HepG2 (cell line): Measurements from ENCODE around the gene TMEM139. TPM values are rescaled to one million over a fixed set of nuclear protein-coding genes. Genes with fewer than 3 reads are reported as not detected.
A peak's percentile ranks its signal among the peaks of the same experiment; 100 is the strongest.

ENCODE experiments used
- BCL6 ChIP-seq: IDR thresholded peaks from 2 replicates; pipeline ENCODE4 v1.6.1; 2016; ENCODE audit warnings: missing genetic modification reagents, missing compliant biosample characterization
- ERF ChIP-seq: IDR thresholded peaks from 2 replicates; pipeline ENCODE4 v1.6.1; 2018; ENCODE audit warnings: missing biosample characterization, missing genetic modification reagents
- MXI1 ChIP-seq: IDR thresholded peaks from 3 replicates; pipeline ENCODE4 v1.6.1; 2012; ENCODE audit warnings: low read depth, low read length, inconsistent platforms, borderline replicate concordance
- PHB2 ChIP-seq: fragments of 450-650 bp; IDR thresholded peaks from 2 replicates; pipeline ENCODE4 v1.6.1; 2018; ENCODE audit not compliant: partially characterized antibody
- SALL1 ChIP-seq: sonication (generic); formaldehyde crosslinking; IDR thresholded peaks from 2 replicates; pipeline ENCODE4 v1.8.0; 2022; ENCODE audit warnings: mild to moderate bottlenecking, missing genetic modification reagents
- ZBTB38 ChIP-seq: sonication (generic); formaldehyde crosslinking; IDR thresholded peaks from 2 replicates; pipeline ENCODE4 v1.5.1; 2020; ENCODE audit warnings: mild to moderate bottlenecking, missing genetic modification reagents
- ZNF253 ChIP-seq: sonication (generic); formaldehyde crosslinking; IDR thresholded peaks from 2 replicates; pipeline ENCODE4 v1.8.0; 2022; ENCODE audit warnings: mild to moderate bottlenecking, missing genetic modification reagents, borderline replicate concordance
- ZSCAN21 ChIP-seq: sonication (generic); formaldehyde crosslinking; IDR thresholded peaks from 2 replicates; pipeline ENCODE4 v1.8.0; 2022; ENCODE audit warnings: mild to moderate bottlenecking, missing genetic modification reagents, moderate library complexity, borderline replicate concordance
- polyA plus RNA-seq, 8 experiments: library from polyadenylated mRNA; depleted of rRNA in 3 of 8; stranded (reverse) in 7 of 8; unstranded in 1 of 8; fragments of >200 nt; fragmentation: Illumina TruSeq in 4 of 8; extraction: Trizol in 4 of 8; gene quantifications; 2 replicates each; pipeline versions ENCODE4 v1.2.1 to v1.2.3, GENCODE V29; 2011 to 2016; ENCODE audit warnings: low read depth in 4 of 8, missing spikeins in 1 of 8, mixed read lengths in 1 of 8; ENCODE audit not compliant: insufficient read depth in 1 of 8
- total RNA-seq, 5 experiments: library from RNA; depleted of rRNA; stranded (reverse); fragments of >200 nt; fragmentation: Illumina TruSeq; extraction: Trizol; gene quantifications; 2 replicates each; pipeline ENCODE4 v1.2.3, GENCODE V29; 2016; ENCODE audit warnings: low read depth in 1 of 5
- TF ChIP-seq, protein P1 (sequence below), 2 experiments: fragments of 450-650 bp in 1 of 2; sonication (generic) in 1 of 2; formaldehyde crosslinking in 1 of 2; IDR thresholded peaks; 2 replicates each; pipeline versions ENCODE4 v1.6.1 to v1.8.0; 2016 to 2022; ENCODE audit warnings: antibody characterized with exemption in 1 of 2, mild to moderate bottlenecking in 1 of 2, missing genetic modification reagents in 1 of 2
- TF ChIP-seq, protein P2 (sequence below): sonication (generic); formaldehyde crosslinking; IDR thresholded peaks from 2 replicates; pipeline ENCODE4 v1.9.0; 2022; ENCODE audit warnings: low read depth, missing genetic modification reagents
- TF ChIP-seq, protein P3 (sequence below): sonication (generic); formaldehyde crosslinking; IDR thresholded peaks from 2 replicates; pipeline ENCODE4 v1.4.0; 2020; ENCODE audit warnings: missing genetic modification reagents
- TF ChIP-seq, protein P4 (sequence below): sonication (generic); formaldehyde crosslinking; IDR thresholded peaks from 2 replicates; pipeline ENCODE4 v1.4.0; 2020; ENCODE audit warnings: mild to moderate bottlenecking, missing genetic modification reagents, borderline replicate concordance
- TF ChIP-seq, protein P5 (sequence below): IDR thresholded peaks from 2 replicates; pipeline ENCODE4 v1.6.1; 2016; ENCODE audit warnings: missing compliant biosample characterization, missing genetic modification reagents, borderline replicate concordance

TMEM139 gene
- total and polyA plus RNA-seq, 2 of the 13 experiments (the other 11 are each of a cell fraction or from before 2014, with no cell fraction given) = 7.9 to 14.0 TPM

DNA sequence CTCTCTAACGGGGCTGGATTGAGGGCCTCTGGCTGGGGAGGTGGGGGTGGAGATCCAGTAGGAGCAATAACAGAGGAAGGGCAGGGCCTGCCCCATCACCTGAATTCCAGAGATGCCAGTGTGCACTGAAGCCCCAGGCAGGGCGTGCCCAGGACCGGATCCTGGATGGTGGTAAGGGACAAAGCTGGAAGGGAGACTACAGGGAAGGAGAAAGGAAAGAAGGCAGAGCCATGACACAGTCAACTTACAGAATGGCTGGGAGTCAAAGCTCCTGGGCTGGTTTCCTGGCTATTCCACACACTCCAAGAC is 666 bp downstream of the TMEM139 start (continued):
- TF ChIP-seq, protein P1, sequence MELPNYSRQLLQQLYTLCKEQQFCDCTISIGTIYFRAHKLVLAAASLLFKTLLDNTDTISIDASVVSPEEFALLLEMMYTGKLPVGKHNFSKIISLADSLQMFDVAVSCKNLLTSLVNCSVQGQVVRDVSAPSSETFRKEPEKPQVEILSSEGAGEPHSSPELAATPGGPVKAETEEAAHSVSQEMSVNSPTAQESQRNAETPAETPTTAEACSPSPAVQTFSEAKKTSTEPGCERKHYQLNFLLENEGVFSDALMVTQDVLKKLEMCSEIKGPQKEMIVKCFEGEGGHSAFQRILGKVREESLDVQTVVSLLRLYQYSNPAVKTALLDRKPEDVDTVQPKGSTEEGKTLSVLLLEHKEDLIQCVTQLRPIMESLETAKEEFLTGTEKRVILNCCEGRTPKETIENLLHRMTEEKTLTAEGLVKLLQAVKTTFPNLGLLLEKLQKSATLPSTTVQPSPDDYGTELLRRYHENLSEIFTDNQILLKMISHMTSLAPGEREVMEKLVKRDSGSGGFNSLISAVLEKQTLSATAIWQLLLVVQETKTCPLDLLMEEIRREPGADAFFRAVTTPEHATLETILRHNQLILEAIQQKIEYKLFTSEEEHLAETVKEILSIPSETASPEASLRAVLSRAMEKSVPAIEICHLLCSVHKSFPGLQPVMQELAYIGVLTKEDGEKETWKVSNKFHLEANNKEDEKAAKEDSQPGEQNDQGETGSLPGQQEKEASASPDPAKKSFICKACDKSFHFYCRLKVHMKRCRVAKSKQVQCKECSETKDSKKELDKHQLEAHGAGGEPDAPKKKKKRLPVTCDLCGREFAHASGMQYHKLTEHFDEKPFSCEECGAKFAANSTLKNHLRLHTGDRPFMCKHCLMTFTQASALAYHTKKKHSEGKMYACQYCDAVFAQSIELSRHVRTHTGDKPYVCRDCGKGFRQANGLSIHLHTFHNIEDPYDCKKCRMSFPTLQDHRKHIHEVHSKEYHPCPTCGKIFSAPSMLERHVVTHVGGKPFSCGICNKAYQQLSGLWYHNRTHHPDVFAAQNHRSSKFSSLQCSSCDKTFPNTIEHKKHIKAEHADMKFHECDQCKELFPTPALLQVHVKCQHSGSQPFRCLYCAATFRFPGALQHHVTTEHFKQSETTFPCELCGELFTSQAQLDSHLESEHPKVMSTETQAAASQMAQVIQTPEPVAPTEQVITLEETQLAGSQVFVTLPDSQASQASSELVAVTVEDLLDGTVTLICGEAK (IDR thresholded peaks at IDR 0.05) = no peak
- TF ChIP-seq, protein P1 (CRISPR knock-in tag; IDR thresholded peaks at IDR 0.05) = no peak
- TF ChIP-seq, protein P2, sequence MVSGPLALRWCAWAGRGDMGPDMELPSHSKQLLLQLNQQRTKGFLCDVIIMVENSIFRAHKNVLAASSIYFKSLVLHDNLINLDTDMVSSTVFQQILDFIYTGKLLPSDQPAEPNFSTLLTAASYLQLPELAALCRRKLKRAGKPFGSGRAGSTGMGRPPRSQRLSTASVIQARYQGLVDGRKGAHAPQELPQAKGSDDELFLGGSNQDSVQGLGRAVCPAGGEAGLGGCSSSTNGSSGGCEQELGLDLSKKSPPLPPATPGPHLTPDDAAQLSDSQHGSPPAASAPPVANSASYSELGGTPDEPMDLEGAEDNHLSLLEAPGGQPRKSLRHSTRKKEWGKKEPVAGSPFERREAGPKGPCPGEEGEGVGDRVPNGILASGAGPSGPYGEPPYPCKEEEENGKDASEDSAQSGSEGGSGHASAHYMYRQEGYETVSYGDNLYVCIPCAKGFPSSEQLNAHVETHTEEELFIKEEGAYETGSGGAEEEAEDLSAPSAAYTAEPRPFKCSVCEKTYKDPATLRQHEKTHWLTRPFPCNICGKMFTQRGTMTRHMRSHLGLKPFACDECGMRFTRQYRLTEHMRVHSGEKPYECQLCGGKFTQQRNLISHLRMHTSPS (CRISPR knock-in tag) = peak; percentile 73; the same call in 1 of the 2 replicates
- TF ChIP-seq, protein P3, sequence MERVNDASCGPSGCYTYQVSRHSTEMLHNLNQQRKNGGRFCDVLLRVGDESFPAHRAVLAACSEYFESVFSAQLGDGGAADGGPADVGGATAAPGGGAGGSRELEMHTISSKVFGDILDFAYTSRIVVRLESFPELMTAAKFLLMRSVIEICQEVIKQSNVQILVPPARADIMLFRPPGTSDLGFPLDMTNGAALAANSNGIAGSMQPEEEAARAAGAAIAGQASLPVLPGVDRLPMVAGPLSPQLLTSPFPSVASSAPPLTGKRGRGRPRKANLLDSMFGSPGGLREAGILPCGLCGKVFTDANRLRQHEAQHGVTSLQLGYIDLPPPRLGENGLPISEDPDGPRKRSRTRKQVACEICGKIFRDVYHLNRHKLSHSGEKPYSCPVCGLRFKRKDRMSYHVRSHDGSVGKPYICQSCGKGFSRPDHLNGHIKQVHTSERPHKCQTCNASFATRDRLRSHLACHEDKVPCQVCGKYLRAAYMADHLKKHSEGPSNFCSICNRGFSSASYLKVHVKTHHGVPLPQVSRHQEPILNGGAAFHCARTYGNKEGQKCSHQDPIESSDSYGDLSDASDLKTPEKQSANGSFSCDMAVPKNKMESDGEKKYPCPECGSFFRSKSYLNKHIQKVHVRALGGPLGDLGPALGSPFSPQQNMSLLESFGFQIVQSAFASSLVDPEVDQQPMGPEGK (CRISPR knock-in tag) = 0 out of 2 replicates have a peak, but pooled peaks have one; percentile 28
- TF ChIP-seq MXI1 (0 out of 3 replicates have a peak, but pooled peaks have one; percentile 34), BCL6 (CRISPR knock-in tag) (no peak), ZBTB38 (CRISPR knock-in tag) (0 out of 2 replicates have a peak, but pooled peaks have one; percentile 4), ZSCAN21 (CRISPR knock-in tag) (no peak), ERF (no peak), SALL1 (CRISPR knock-in tag) (0 out of 2 replicates have a peak, but pooled peaks have one; percentile 3), ZNF253 (CRISPR knock-in tag) (no peak), PHB2 (no peak)
- TF ChIP-seq, protein P4, sequence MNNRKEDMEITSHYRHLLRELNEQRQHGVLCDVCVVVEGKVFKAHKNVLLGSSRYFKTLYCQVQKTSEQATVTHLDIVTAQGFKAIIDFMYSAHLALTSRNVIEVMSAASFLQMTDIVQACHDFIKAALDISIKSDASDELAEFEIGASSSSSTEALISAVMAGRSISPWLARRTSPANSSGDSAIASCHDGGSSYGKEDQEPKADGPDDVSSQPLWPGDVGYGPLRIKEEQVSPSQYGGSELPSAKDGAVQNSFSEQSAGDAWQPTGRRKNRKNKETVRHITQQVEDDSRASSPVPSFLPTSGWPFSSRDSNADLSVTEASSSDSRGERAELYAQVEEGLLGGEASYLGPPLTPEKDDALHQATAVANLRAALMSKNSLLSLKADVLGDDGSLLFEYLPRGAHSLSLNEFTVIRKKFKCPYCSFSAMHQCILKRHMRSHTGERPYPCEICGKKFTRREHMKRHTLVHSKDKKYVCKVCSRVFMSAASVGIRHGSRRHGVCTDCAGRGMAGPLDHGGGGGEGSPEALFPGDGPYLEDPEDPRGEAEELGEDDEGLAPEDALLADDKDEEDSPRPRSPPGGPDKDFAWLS = no peak
- TF ChIP-seq, protein P5, sequence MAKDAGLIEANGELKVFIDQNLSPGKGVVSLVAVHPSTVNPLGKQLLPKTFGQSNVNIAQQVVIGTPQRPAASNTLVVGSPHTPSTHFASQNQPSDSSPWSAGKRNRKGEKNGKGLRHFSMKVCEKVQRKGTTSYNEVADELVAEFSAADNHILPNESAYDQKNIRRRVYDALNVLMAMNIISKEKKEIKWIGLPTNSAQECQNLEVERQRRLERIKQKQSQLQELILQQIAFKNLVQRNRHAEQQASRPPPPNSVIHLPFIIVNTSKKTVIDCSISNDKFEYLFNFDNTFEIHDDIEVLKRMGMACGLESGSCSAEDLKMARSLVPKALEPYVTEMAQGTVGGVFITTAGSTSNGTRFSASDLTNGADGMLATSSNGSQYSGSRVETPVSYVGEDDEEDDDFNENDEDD (CRISPR knock-in tag) = no peak
